ENCODE data around the gene LHFPL3. TPM values are rescaled to one million over a fixed set of nuclear protein-coding genes. Genes with fewer than 3 reads are reported as not detected.

The LHFPL3 gene
- polyA plus RNA-seq, 2 of the 4 experiments (the other 2 are of a cell fraction), result not detected

- FAIRE-seq, result no peak
- 55% methylated on average over 3 of the region's 3 CpGs for WGBS (ENCODE audit: missing lambda C conversion rate)
- CTCF ChIA-PET, result interaction anchor here (0.5 to 2.0 kb wide), 4 partner anchors 9 to 1284 kb away, joined by 3 to 7 read pairs (median 4); no protein-coding TSS in a partner anchor
These were observed 510.3 kb downstream of the LHFPL3 start for GRCh38 chr7:104838537-104839299.

GRCh38 chr7:104839842-104840241, 511.4 kb downstream of the LHFPL3 start:
- no peak overlapping the region for H3K4me3 ChIP-seq

More at GRCh38 chr7:104838537-104839299, 510.3 kb downstream of the LHFPL3 start:
- no peak overlapping the region for H3K4me3 ChIP-seq
- H3K9me3 ChIP-seq, result no peaks in the 10 kb centered on the region
- DNase-seq (ENCODE audit: low read depth in 1 of 2, low spot score in 1 of 2) (no peak), ATAC-seq (no peak)
- H3K27ac ChIP-seq, result no peak overlapping the region
- POLR2A ChIA-PET, result no interaction called here
- TF ChIP-seq HEYL (CRISPR knock-in tag; IDR thresholded peaks at IDR 0.05) (no peak), JUN (IDR thresholded peaks at IDR 0.05) (no peak), MYC (IDR thresholded peaks at IDR 0.05; ENCODE audit: borderline replicate concordance, low read length) (no peak), HDAC2 (IDR thresholded peaks at IDR 0.05) (no peak), FOSL2 (IDR thresholded peaks at IDR 0.05) (no peak), FOSL2 (CRISPR knock-in tag; IDR thresholded peaks at IDR 0.05) (no peak), HOXB5 (CRISPR knock-in tag; IDR thresholded peaks at IDR 0.05) (no peak), MAX (IDR thresholded peaks at IDR 0.05) (no peak), ATOH8 (CRISPR knock-in tag; IDR thresholded peaks at IDR 0.05; ENCODE audit: low read depth) (no peak), ZC3H11A (IDR thresholded peaks at IDR 0.05) (no peak), RFX5 (IDR thresholded peaks at IDR 0.05) (no peak), CBX2 (IDR thresholded peaks at IDR 0.05; ENCODE audit: borderline replicate concordance, low read depth) (no peak), KDM1A (IDR thresholded peaks at IDR 0.05; ENCODE audit: low read depth) (no peak), JUNB (IDR thresholded peaks at IDR 0.05) (no peak), CTCF (IDR thresholded peaks at IDR 0.05) (no peak), ELK1 (IDR thresholded peaks at IDR 0.05; ENCODE audit: low read depth, low read length) (no peak), SREBF2 (IDR thresholded peaks at IDR 0.05) (no peak)
- no peaks in the 10 kb centered on the region for H3K4me1 ChIP-seq
- H3K4me2 ChIP-seq, result no peak overlapping the region

More at GRCh38 chr7:104839842-104840241, 511.4 kb downstream of the LHFPL3 start:
- ChIA-PET CTCF (interaction anchor here (2.0 kb wide), 1 partner anchor 8 kb away, joined by 7 read pairs; no protein-coding TSS in a partner anchor), POLR2A (no interaction called here)
- Histone ChIP-seq H3K27ac (no peak overlapping the region), H3K4me2 (no peak overlapping the region), H3K4me1 (no peaks in the 10 kb centered on the region), H3K9me3 (no peaks in the 10 kb centered on the region)
- FAIRE-seq, result no peak
- no peak for DNase-seq (ENCODE audit: low read depth in 1 of 2, low spot score in 1 of 2)
- TF ChIP-seq HOXB5 (CRISPR knock-in tag; IDR thresholded peaks at IDR 0.05) (no peak), USF2 (IDR thresholded peaks at IDR 0.05) (no peak), MYC (IDR thresholded peaks at IDR 0.05; ENCODE audit: borderline replicate concordance, low read length) (no peak), CTCF (IDR thresholded peaks at IDR 0.05) (no peak), ZNF302 (CRISPR knock-in tag; IDR thresholded peaks at IDR 0.05) (no peak), EP300 (IDR thresholded peaks at IDR 0.05) (no peak), REST (IDR thresholded peaks at IDR 0.05) (no peak), JUN (IDR thresholded peaks at IDR 0.05) (no peak), HEYL (CRISPR knock-in tag; IDR thresholded peaks at IDR 0.05) (no peak), MAZ (IDR thresholded peaks at IDR 0.05; ENCODE audit: borderline replicate concordance, low read depth, low read length) (no peak), ZFP36 (IDR thresholded peaks at IDR 0.05; ENCODE audit: borderline replicate concordance, partially characterized antibody) (no peak)
- no peak for ATAC-seq
